ENCODE results near the gene MYT1. TPM values are rescaled to one million over a fixed set of nuclear protein-coding genes. Genes with fewer than 3 reads are reported as not detected.
A peak's percentile ranks its signal among the peaks of the same experiment; 100 is the strongest.
"Not testable (repeated sequence)": the region's sequence is repeated elsewhere in the genome, so short reads cannot be mapped to it uniquely, and the experiment has no call there.

The MYT1 gene
- total RNA-seq, 2 donors from 2014 or later, result 0.99 TPM; not detected in 1

- no peaks in the 10 kb centered on the region for H3K27me3 ChIP-seq
- no peaks in the 10 kb centered on the region for H3K9me3 ChIP-seq
- H3K36me3 ChIP-seq (replicated peaks in 1 of 2; ENCODE audit: insufficient read depth in 1 of 2, low read depth in 2 of 2), result no peaks in the 10 kb centered on the region
- WGBS, 2 donors, result 12 to 17% methylated on average over 5 of the region's 5 CpGs
- peaks cover 13% of the 10 kb centered on the region for H3K4me1 ChIP-seq
- H3K4me3 ChIP-seq, result no peak overlapping the region
- no peak for TF ChIP-seq POLR2A (IDR thresholded peaks at IDR 0.05)
- TF ChIP-seq, protein P1, sequence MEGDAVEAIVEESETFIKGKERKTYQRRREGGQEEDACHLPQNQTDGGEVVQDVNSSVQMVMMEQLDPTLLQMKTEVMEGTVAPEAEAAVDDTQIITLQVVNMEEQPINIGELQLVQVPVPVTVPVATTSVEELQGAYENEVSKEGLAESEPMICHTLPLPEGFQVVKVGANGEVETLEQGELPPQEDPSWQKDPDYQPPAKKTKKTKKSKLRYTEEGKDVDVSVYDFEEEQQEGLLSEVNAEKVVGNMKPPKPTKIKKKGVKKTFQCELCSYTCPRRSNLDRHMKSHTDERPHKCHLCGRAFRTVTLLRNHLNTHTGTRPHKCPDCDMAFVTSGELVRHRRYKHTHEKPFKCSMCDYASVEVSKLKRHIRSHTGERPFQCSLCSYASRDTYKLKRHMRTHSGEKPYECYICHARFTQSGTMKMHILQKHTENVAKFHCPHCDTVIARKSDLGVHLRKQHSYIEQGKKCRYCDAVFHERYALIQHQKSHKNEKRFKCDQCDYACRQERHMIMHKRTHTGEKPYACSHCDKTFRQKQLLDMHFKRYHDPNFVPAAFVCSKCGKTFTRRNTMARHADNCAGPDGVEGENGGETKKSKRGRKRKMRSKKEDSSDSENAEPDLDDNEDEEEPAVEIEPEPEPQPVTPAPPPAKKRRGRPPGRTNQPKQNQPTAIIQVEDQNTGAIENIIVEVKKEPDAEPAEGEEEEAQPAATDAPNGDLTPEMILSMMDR (IDR thresholded peaks at IDR 0.05), result no peak
- DNase-seq (peak; percentile 54 to 90 (median 78)), ATAC-seq (peak; percentile 77)
- H3K27ac ChIP-seq, result peak overlapping the region; percentile 8 to 59 (median 30)
- intact Hi-C loops (cut with DNase I), result no loop called here
Observed at GRCh38 chr20:64233725-64234124, 69.5 kb downstream of the MYT1 start.

- H3K27ac ChIP-seq, result peak overlapping the region in 3 of 4 donors; percentile 8 to 51 (median 9)
- ATAC-seq (no peak), DNase-seq (peak in 1 of 4 donors; percentile 11)
- no peak overlapping the region for H3K4me3 ChIP-seq
- intact Hi-C loops (cut with DNase I), result no loop called here
- H3K9me3 ChIP-seq, result no peaks in the 10 kb centered on the region
- H3K4me1 ChIP-seq, result peaks cover 13% of the 10 kb centered on the region
- H3K27me3 ChIP-seq, result no peaks in the 10 kb centered on the region
- 73 to 83% methylated on average over 6 to 9 of the region's 11 CpGs for WGBS, 2 donors
- no peaks in the 10 kb centered on the region for H3K36me3 ChIP-seq (replicated peaks in 1 of 2; ENCODE audit: insufficient read depth in 1 of 2, low read depth in 2 of 2)
- TF ChIP-seq, protein P1 (IDR thresholded peaks at IDR 0.05), result no peak
- no peak for TF ChIP-seq POLR2A (IDR thresholded peaks at IDR 0.05)
Observed at GRCh38 chr20:64234291-64234791, 70.1 kb downstream of the MYT1 start.

DNA sequence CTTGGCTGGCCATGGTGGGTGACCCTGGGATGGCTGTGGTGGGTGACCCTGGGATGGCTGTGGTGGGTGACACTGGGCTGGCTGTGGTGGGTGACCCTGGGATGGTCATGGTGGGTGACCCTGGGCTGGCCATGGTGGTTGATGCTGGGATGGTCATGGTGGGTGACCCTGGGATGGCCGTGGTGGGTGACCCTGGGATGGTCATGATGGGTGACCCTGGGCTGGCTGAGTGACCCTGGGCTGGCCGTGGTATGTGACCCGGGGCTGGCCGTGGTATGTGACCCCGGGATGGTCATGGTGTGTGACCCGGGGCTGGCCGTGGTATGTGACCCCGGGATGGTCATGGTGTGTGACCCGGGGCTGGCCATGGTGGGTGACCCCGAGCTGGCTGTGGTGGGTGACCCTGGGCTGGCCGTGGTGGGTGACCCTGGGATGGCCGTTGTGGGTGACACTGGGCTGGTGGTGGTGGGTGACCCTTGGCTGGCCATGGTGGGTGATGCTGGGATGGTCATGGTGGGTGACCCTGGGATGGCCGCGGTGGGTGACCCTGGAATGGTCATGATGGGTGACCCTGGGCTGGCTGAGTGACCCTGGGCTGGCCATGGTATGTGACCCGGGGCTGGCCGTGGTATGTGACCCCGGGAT lies 70.8 kb downstream of the MYT1 start:
- H3K9me3 ChIP-seq; H3K27ac ChIP-seq; H3K36me3 ChIP-seq (replicated peaks in 1 of 2; ENCODE audit: insufficient read depth in 1 of 2, low read depth in 2 of 2); intact Hi-C loops (cut with DNase I); ATAC-seq; H3K27me3 ChIP-seq; H3K4me3 ChIP-seq: not testable (repeated sequence)
- peak in 1 of 4 donors; percentile 9 for DNase-seq
- H3K4me1 ChIP-seq, result peaks cover 13% of the 10 kb centered on the region
- WGBS, 2 donors, result 84% methylated on average over 15 of the region's 17 CpGs; no CpG with 5 or more reads in 1 of the 2 donors

- DNase-seq, result no peak
- ATAC-seq, result no peak
- H3K27me3 ChIP-seq, result no peaks in the 10 kb centered on the region
- WGBS, 2 donors, result 82 to 83% methylated on average over 17 to 20 of the region's 27 CpGs
- intact Hi-C loops (cut with DNase I), result no loop called here
- no peak for TF ChIP-seq POLR2A (IDR thresholded peaks at IDR 0.05)
- TF ChIP-seq, protein P1 (IDR thresholded peaks at IDR 0.05), result no peak
- no peak overlapping the region for H3K27ac ChIP-seq
- H3K4me1 ChIP-seq, result peaks cover 13% of the 10 kb centered on the region
- no peak overlapping the region for H3K4me3 ChIP-seq
- H3K36me3 ChIP-seq (replicated peaks in 1 of 2; ENCODE audit: insufficient read depth in 1 of 2, low read depth in 2 of 2), result no peaks in the 10 kb centered on the region
- no peaks in the 10 kb centered on the region for H3K9me3 ChIP-seq
Observed at GRCh38 chr20:64236137-64237088, 72.2 kb downstream of the MYT1 start.

DNA sequence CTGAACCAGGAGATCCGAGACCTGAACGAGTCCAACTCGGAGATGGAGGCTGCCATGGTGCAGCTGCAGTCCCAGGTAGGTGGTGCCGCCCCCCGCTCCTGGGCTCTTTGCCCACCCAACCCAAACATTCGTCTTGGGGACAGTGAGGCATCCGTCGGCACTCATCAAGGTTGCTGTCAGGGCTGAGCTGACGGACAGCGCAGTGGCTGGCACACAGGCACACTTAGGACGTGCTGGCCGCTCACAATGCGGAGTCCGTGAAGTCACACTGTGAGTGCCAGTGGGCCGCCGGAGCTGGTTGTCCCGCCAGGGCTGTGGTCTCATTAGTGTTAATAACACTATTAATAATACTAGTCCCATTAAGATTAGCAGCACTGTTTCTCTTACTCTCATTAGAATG lies 73.1 kb downstream of the MYT1 start:
- H3K27ac ChIP-seq, result no peak overlapping the region
- no peaks in the 10 kb centered on the region for H3K27me3 ChIP-seq
- ATAC-seq (no peak), DNase-seq (no peak)
- intact Hi-C loops (cut with DNase I), result no loop called here
- H3K36me3 ChIP-seq (replicated peaks in 1 of 2; ENCODE audit: insufficient read depth in 1 of 2, low read depth in 2 of 2), result no peaks in the 10 kb centered on the region
- H3K4me1 ChIP-seq, result peaks cover 13% of the 10 kb centered on the region
- WGBS, 2 donors, result 82 to 87% methylated on average over 13 to 17 of the region's 17 CpGs
- TF ChIP-seq, protein P1 (IDR thresholded peaks at IDR 0.05), result no peak
- TF ChIP-seq POLR2A (IDR thresholded peaks at IDR 0.05), result no peak
- H3K9me3 ChIP-seq, result no peaks in the 10 kb centered on the region
- no peak overlapping the region for H3K4me3 ChIP-seq
